Prostate gland (tissue), 2 donors: Measurements from ENCODE around the gene HBB.

Experiments
- POLR2A ChIP-seq: fragments of 450-650 bp; IDR thresholded peaks from one replicate; pipeline ENCODE4 v1.6.1; 2016; ENCODE audit warnings: antibody characterized with exemption, mild to moderate bottlenecking
- TF ChIP-seq, protein P1 (sequence below), 4 experiments: fragments of 200-600 bp in 2 of 4; fragments of 450-650 bp in 2 of 4; sonication (generic) in 2 of 4; IDR thresholded peaks; 1 replicate in 3 of 4; 2 replicates in 1 of 4; pipeline ENCODE4 v1.5.1; 2016 to 2019; ENCODE audit warnings: antibody characterized with exemption in 4 of 4, mild to moderate bottlenecking in 2 of 4, moderate library complexity in 2 of 4

- TF ChIP-seq POLR2A = no peak
- TF ChIP-seq, protein P1, sequence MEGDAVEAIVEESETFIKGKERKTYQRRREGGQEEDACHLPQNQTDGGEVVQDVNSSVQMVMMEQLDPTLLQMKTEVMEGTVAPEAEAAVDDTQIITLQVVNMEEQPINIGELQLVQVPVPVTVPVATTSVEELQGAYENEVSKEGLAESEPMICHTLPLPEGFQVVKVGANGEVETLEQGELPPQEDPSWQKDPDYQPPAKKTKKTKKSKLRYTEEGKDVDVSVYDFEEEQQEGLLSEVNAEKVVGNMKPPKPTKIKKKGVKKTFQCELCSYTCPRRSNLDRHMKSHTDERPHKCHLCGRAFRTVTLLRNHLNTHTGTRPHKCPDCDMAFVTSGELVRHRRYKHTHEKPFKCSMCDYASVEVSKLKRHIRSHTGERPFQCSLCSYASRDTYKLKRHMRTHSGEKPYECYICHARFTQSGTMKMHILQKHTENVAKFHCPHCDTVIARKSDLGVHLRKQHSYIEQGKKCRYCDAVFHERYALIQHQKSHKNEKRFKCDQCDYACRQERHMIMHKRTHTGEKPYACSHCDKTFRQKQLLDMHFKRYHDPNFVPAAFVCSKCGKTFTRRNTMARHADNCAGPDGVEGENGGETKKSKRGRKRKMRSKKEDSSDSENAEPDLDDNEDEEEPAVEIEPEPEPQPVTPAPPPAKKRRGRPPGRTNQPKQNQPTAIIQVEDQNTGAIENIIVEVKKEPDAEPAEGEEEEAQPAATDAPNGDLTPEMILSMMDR (IDR thresholded peaks at IDR 0.05) = no peak
These were observed 42.9 kb upstream of the HBB start, which contains the start of gene HBE1 for GRCh38 chr11:5269715-5270147.
